ENCODE results near the gene LYZ.
"Not testable (repeated sequence)": the region's sequence is repeated elsewhere in the genome, so short reads cannot be mapped to it uniquely, and the experiment has no call there.

The LYZ gene

DNA sequence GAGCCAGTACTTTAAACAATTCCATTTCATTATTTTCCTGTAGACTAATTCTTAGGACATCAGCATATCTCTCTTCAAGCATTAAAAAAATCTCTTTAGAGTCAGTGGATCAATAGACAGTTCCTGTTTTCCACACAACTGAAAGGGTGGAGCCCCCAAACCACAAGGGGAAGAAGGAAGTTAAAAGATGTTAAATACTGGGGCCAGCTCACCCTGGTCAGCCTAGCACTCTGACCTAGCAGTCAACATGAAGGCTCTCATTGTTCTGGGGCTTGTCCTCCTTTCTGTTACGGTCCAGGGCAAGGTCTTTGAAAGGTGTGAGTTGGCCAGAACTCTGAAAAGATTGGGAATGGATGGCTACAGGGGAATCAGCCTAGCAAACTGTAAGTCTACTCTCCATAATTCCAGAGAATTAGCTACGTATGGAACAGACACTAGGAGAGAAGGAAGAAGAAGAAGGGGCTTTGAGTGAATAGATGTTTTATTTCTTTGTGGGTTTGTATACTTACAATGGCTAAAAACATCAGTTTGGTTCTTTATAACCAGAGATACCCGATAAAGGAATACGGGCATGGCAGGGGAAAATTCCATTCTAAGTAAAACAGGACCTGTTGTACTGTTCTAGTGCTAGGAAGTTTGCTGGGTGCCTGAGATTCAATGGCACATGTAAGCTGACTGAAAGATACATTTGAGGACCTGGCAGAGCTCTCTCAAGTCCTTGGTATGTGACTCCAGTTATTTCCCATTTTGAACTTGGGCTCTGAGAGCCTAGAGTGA is at the start of gene LYZ:
TSS of gene LYZ (plus strand) at position 220 of the 777 bp plus-strand sequence. CDS start at position 248, 28 bp downstream.
- H3K27ac ChIP-seq = no peak within 1 kb of the TSS

DNA sequence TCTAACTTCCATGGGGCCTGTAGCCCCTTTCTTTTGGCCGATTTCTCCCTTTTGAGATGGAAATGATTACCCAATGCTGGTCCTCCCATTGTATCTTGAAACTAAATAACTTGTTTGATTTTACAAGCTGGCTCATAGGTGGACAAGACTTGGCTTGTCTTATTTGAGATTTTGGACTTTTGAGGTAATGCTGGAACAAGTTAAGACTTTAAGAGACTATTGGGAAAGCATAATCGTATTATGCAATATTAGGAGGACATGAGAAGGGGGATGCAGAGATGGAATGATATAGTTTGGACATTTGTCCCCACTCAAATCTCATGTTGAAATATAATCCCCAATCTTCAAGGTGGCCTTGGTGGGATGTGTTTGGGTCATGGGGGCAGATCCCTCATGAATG is 49.2 kb upstream of the LYZ start:
- no peak for TF ChIP-seq POLR2AphosphoS5 (IDR thresholded peaks at IDR 0.05; ENCODE audit: borderline replicate concordance, low read depth, low read length)
- no peak for TF ChIP-seq EZH2 (IDR thresholded peaks at IDR 0.05)
- no peak for TF ChIP-seq FOXP2 (optimal IDR thresholded peaks at IDR 0.05; ENCODE audit: control extremely low read depth, extremely low read length, insufficient read depth)
- H3K27ac ChIP-seq = no peak overlapping the region
- DNase-seq (ENCODE audit: low read depth, low spot score) = no peak

More for the DNA sequence above, at the start of gene LYZ:
- H3K4me3 ChIP-seq = no peak within 1 kb of the TSS
- H3K9ac ChIP-seq (ENCODE audit: insufficient read length) = no peak within 1 kb of the TSS
- H3K36me3 ChIP-seq (ENCODE audit: insufficient read depth, low read length) = no peaks in the 10 kb centered on the region
- DNase-seq (ENCODE audit: low read depth, low spot score) = no peak
- no peak for TF ChIP-seq EZH2 (IDR thresholded peaks at IDR 0.05)
- TF ChIP-seq FOXP2 (optimal IDR thresholded peaks at IDR 0.05; ENCODE audit: control extremely low read depth, extremely low read length, insufficient read depth) = no peak
- TF ChIP-seq POLR2AphosphoS5 (IDR thresholded peaks at IDR 0.05; ENCODE audit: borderline replicate concordance, low read depth, low read length) = no peak
- H3K9me3 ChIP-seq (ENCODE audit: low read depth, low read length) = no peaks in the 10 kb centered on the region

GRCh38 chr12:69304284-69304683 is 43.9 kb upstream of the LYZ start:
- Histone ChIP-seq H3K27ac (no peak overlapping the region), H3K9me3 (ENCODE audit: low read depth, low read length) (no peaks in the 10 kb centered on the region; the same call in 1 of the 2 replicates), H3K9ac (ENCODE audit: insufficient read length) (no peak overlapping the region), H3K36me3 (ENCODE audit: insufficient read depth, low read length) (no peaks in the 10 kb centered on the region), H3K4me3 (no peak overlapping the region)
- DNase-seq (ENCODE audit: low read depth, low spot score) = no peak
- TF ChIP-seq POLR2AphosphoS5 (IDR thresholded peaks at IDR 0.05; ENCODE audit: borderline replicate concordance, low read depth, low read length) (no peak), FOXP2 (optimal IDR thresholded peaks at IDR 0.05; ENCODE audit: control extremely low read depth, extremely low read length, insufficient read depth) (no peak), EZH2 (IDR thresholded peaks at IDR 0.05) (no peak)

More for the DNA sequence above, 49.2 kb upstream of the LYZ start:
- Histone ChIP-seq H3K9me3 (ENCODE audit: low read depth, low read length) (no peaks in the 10 kb centered on the region; the same call in 1 of the 2 replicates), H3K4me3 (no peak overlapping the region), H3K36me3 (ENCODE audit: insufficient read depth, low read length) (no peaks in the 10 kb centered on the region), H3K9ac (ENCODE audit: insufficient read length) (no peak overlapping the region)

DNA sequence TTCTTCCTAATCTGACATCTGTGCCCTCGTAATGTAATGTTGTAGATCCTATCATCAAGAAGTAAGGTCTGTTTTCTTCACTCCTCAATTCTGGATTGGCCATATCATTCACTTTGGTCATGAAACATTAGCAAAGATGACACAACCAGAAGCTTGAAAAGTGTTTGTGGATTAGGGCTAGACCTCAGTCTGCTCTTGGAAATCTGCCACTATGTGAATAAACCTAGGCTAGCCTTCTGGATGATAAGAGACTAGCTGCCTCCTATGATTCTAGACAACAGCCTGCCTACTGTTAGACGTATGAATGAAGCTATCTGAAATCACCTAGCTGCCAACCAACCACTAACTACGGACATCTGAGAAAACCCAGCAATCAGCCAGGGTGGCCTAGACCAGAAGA is 38.7 kb upstream of the LYZ start:
- H3K9me3 ChIP-seq (ENCODE audit: low read depth, low read length) = no peaks in the 10 kb centered on the region
- no peak for DNase-seq (ENCODE audit: low read depth, low spot score)
- H3K4me3 ChIP-seq = no peak overlapping the region
- H3K27ac ChIP-seq = no peak overlapping the region
- H3K36me3 ChIP-seq (ENCODE audit: insufficient read depth, low read length) = no peaks in the 10 kb centered on the region
- H3K9ac ChIP-seq (ENCODE audit: insufficient read length) = no peak overlapping the region
- TF ChIP-seq FOXP2 (optimal IDR thresholded peaks at IDR 0.05; ENCODE audit: control extremely low read depth, extremely low read length, insufficient read depth) (no peak), EZH2 (IDR thresholded peaks at IDR 0.05) (no peak), POLR2AphosphoS5 (IDR thresholded peaks at IDR 0.05; ENCODE audit: borderline replicate concordance, low read depth, low read length) (no peak)

GRCh38 chr12:69313209-69313608 is 35.0 kb upstream of the LYZ start:
- no peak for DNase-seq (ENCODE audit: low read depth, low spot score)
- H3K9ac ChIP-seq (ENCODE audit: insufficient read length) = no peak overlapping the region
- no peak overlapping the region for H3K27ac ChIP-seq
- H3K4me3 ChIP-seq = no peak overlapping the region
- H3K36me3 ChIP-seq (ENCODE audit: insufficient read depth, low read length) = no peaks in the 10 kb centered on the region
- no peaks in the 10 kb centered on the region for H3K9me3 ChIP-seq (ENCODE audit: low read depth, low read length)
- TF ChIP-seq EZH2 (IDR thresholded peaks at IDR 0.05) = no peak
- no peak for TF ChIP-seq POLR2AphosphoS5 (IDR thresholded peaks at IDR 0.05; ENCODE audit: borderline replicate concordance, low read depth, low read length)
- TF ChIP-seq FOXP2 (optimal IDR thresholded peaks at IDR 0.05; ENCODE audit: control extremely low read depth, extremely low read length, insufficient read depth) = no peak

DNA sequence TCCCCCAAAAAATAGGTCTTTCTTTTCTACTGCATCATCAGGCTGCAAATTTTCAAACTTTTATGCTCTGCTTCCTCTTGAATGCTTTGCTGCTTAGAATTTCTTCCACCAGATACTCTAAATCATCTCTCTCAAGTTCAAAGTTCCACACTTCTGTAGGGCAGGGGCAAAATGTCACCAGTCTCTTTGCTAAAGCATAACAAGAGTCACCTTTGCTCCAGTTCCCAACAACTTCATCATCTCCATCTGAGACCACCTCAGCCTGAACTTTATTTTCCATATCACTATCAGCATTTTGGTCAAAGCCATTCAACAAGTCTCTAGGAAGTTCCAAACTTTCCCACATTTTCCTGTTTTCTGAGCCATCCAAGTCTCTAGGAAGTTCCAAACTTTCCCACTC is 31.4 kb upstream of the LYZ start:
- not testable (repeated sequence) for H3K4me3 ChIP-seq; H3K36me3 ChIP-seq (ENCODE audit: insufficient read depth, low read length); H3K27ac ChIP-seq; H3K9me3 ChIP-seq (ENCODE audit: low read depth, low read length); H3K9ac ChIP-seq (ENCODE audit: insufficient read length); DNase-seq (ENCODE audit: low read depth, low spot score)

DNA sequence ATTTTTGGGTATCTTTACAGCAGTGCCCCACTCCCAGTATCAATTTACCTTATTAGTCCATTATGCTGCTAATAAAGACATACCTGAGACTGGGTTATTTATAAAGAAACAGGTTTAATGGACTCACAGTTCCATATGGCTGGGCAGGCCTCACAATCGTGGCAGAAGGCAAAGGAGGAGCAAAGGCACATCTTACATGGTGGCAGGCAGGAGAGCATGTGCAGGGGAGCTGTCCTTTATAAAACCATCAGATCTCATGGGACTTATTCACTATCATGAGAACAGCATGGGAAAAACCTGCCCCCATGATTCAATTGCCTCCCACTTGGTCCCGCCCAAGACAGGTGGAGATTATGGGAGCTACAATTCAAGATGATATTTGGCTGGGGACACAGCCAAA is 30.9 kb upstream of the LYZ start:
- not testable (repeated sequence) for H3K4me3 ChIP-seq; H3K27ac ChIP-seq; H3K9ac ChIP-seq (ENCODE audit: insufficient read length); H3K36me3 ChIP-seq (ENCODE audit: insufficient read depth, low read length); H3K9me3 ChIP-seq (ENCODE audit: low read depth, low read length); DNase-seq (ENCODE audit: low read depth, low spot score)

DNA sequence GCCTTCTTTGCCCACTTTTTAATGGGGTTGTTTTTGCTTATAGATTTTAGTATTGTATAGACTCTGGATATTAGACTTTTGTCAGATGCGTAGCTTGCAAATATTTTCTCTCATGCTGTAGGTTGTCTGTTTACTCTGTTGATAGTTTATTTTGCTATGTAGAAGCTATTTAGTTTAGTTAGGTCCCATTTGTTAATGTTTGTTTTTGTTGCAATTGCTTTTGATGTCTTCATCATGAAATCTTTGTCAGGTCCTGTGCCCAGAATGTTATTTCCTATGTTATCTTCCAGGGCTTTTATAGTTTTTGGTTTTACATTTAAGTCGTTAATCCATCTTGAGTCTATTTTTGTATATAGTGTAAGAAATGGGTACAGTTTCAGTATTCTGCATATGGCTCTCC is 30.0 kb upstream of the LYZ start:
- Histone ChIP-seq H3K9me3 (ENCODE audit: low read depth, low read length) (no peaks in the 10 kb centered on the region), H3K36me3 (ENCODE audit: insufficient read depth, low read length) (no peaks in the 10 kb centered on the region), H3K9ac (ENCODE audit: insufficient read length) (no peak overlapping the region), H3K4me3 (no peak overlapping the region), H3K27ac (no peak overlapping the region)
- DNase-seq (ENCODE audit: low read depth, low spot score) = no peak
- TF ChIP-seq POLR2AphosphoS5 (IDR thresholded peaks at IDR 0.05; ENCODE audit: borderline replicate concordance, low read depth, low read length) = no peak
- no peak for TF ChIP-seq FOXP2 (optimal IDR thresholded peaks at IDR 0.05; ENCODE audit: control extremely low read depth, extremely low read length, insufficient read depth)

DNA sequence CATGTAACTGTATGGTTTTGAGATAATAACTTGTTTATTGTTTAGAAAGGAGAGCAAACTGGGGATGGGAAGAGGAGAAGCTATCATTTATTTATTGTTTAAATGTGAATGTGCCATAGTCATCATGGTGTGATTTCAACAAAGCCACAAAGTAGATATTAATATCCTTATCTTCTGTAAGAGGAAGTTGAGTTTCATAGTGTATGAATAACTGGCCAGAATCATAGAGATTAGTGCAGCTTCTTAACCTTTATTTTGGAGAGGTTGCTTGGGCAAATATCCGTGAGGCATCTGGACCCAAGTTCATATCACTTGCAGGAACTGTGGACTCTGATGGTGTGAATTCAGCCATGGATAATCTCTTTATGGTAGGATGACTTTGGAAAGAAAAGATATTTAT is 26.8 kb upstream of the LYZ start:
- Histone ChIP-seq H3K27ac (no peak overlapping the region), H3K36me3 (ENCODE audit: insufficient read depth, low read length) (no peaks in the 10 kb centered on the region), H3K4me3 (no peak overlapping the region), H3K9me3 (ENCODE audit: low read depth, low read length) (no peaks in the 10 kb centered on the region), H3K9ac (ENCODE audit: insufficient read length) (no peak overlapping the region)
- no peak for DNase-seq (ENCODE audit: low read depth, low spot score)
- TF ChIP-seq EZH2 (IDR thresholded peaks at IDR 0.05) (no peak), FOXP2 (optimal IDR thresholded peaks at IDR 0.05; ENCODE audit: control extremely low read depth, extremely low read length, insufficient read depth) (no peak), POLR2AphosphoS5 (IDR thresholded peaks at IDR 0.05; ENCODE audit: borderline replicate concordance, low read depth, low read length) (no peak)
